Measurements from ENCODE around the gene FAM110D.

FAM110D gene

DNA sequence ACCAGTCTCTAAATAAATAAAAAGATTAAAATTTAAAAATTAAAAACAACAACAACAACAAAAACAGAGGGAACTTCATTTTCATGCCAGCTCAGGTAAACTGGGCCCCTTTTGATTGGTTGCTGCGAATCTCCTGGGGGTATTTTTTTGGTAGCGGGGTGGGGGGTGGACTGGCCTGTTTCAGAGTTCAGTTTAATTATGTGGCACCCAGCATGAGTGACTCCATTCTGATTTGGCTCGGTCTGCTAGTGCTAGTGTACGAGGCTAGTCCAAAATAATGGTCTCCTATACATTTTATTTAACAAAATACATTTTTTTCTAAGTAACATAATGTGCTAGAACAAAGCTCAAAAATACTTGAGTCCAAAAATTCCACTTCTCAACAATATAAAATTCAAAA lies 29.1 kb upstream of the FAM110D start:
- DNase-seq (ENCODE audit: low spot score) = no peak

DNA sequence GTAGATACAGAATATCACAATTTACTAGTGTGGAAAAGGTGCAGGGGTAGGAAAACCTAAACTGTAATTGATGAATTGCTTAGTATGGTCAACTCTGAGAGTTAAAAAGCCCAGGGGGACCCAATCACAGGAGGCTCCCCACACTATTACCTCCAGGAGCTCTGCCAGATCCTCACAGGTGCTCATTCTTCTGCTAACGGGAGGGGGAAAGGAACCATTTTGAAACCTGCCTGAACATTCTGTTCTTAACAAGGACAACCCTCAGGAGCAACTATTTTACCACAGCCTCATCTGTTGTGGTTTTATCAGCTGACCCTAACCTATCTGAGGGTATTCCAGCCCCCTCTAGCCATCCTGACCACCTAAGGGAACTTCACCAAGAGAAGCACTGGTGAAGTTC lies 28.2 kb upstream of the FAM110D start:
- DNase-seq (ENCODE audit: low spot score) = no peak

DNA sequence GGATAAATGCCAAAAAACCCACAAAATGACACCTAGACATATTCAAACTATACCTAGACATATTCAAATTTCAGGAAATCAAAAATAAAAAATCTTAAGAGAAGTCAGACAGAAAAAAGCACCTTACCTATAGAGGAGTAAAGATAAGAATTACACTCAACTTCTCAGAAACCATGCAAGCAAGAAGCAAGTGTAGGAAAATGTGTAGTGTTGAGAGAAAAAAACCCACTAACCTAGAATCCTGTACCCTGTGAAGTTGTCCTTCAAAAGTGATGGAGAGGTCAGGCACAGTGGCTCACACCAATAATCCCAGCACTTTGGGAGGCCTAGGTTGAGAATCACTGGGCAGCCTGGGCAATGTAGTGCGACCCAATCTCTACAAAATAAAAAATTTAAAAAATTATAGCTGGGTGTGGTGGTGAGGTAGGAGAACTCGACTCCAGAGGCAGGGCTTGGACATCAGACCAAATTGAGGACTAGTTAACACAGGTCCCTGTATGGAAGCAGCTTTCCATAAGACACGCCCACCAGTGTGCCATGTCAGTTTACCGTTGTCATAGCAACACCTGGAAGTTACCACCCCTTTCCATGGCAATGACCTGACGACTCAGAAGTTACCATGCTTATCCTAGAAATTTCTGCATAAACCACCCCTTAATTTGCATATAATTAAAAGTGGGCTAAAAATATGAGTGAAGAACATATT lies 26.6 kb upstream of the FAM110D start:
- no peak for DNase-seq (ENCODE audit: low spot score)

DNA sequence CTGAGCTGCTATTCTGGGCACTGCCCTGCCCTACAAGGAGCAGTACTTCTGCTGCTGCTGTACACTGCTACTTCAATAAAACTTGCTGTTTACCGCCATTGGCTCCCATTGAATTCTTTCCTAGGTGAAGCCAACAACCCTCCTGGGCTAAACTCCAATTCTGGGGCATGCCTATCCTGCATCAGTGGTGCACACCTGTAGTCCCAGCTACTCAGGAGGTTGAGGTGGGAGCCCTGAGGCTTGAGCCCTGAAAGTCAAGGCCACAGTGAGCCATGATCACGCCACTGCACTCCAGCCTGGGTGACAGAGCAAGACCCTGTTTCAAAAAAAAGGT lies 26.1 kb upstream of the FAM110D start:
- DNase-seq (ENCODE audit: low spot score) = no peak

DNA sequence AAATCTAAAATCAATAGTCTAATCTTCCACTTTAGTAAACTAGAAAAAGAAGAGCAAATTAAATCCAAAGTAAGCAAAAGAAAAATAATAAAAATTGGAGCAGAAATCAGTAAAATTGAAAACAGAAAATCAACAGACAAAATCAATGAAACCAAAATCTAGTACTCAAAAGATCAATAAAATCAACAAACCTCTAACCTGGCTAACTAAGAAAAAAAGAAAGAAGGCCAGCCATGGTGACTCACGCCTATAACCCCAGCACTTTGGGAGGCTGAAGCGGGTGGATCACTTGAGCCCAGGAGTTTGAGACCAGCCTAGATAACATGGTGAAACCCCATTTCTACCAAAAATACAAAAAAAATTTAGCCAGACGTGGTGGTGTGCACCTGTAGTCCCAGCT lies 24.4 kb upstream of the FAM110D start:
- DNase-seq (ENCODE audit: low spot score) = no peak

DNA sequence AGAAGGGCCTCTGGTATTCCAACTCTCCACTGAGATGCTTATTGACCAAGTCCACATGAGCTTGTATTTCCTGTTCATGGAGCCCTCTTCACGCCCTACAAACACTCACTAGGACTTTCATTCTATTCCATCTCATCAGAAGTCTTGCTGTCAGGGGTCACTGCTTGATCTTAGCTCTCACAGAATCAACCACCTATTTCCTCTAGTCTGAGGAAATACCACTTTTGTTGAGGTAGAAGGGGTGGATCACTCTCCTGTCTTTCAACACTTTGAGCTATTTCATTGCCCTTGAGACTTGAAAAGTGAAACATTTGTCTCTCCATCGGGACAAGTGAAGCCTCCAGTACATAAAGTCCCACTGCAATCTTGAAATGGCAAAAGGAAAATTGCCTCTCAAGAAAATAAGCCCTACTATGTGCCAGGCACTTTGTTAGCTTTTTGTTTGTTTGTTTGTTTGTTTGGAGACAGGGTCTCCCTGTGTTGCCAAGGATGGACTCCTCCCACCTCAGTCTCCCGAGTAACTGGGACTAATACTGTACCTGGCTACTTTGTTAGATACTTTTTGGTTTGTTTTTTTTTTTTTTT lies 19.8 kb upstream of the FAM110D start:
- DNase-seq (ENCODE audit: low spot score) = no peak

DNA sequence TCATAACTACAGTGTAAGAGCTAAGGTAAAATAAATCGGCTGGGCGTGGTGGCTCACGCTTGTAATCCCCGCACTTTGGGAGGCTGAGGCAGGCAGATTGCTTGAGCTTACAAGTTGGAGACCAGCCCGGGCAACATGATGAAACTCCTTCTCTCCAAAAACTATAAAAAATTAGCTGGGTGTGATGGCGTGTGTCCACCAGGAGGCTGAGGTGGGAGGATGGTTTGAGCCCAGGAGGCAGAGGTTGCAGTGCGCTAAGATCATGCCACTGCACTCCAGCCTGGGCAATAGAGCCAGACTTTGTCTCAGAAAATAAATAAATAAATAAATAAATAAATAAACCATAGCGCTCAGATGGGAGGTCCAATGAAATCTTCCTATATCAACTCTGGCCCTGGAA lies 16.7 kb upstream of the FAM110D start:
- no peak for DNase-seq (ENCODE audit: low spot score)

DNA sequence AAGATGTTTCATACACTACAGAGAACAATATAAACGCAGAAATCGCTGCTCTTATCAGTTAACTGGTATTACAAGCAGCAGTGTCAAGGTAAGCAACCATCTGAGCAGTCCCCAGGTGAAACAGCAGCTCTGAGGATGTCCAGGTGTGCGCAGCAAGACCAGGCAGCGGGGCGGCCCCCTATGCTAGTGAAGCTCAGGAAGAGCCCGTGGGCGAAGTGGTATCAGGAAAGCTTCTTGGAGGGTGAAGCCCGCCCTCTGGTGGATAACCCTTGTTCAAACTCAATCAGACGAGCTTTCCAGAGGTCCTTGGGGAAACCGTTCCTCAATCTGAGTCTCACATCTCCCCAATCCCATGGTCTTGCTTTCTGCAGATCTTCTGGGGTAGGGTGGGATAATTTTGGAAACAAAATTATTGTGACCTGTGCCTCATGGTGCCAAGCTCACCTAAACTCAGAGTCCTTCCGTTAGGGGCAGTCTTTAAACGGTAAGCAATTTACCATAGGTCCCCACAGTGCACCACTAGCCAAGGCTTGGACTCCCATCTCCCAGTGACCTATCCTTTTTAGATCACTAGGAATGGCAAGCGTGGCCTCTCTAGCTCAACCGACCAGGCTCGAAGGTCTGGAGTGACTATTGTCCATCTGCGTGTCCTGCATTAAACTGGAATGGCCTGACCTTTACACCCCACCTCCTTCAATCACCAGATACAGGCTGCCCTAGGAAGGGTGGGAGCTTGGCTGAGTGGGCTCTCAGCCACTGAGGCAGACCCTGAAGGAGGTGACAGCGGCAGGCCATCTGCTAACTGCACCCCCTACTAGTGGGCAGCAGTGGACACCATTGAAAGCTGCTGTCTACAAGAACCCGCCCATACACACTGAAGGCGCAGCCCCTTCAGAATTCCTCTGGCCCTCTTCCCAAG lies 13.6 kb upstream of the FAM110D start:
- DNase-seq (ENCODE audit: low spot score) = no peak

DNA sequence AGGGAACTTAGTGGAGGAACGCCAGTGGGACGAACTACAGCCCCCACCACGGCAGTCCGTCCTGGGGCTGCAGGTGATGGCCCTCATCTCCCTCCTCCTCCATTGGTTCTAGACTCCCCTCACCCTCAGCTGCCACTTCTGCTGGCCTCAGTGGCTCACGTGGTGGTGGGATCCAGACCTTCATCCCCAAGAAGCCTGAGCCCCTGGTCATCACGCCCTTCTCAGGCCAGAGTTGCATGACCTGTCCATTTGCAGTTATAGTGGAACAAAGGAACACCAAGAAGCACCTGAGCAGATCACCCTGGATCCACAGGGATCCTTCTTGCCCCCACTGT lies 13.0 kb upstream of the FAM110D start:
- DNase-seq (ENCODE audit: low spot score) = no peak

DNA sequence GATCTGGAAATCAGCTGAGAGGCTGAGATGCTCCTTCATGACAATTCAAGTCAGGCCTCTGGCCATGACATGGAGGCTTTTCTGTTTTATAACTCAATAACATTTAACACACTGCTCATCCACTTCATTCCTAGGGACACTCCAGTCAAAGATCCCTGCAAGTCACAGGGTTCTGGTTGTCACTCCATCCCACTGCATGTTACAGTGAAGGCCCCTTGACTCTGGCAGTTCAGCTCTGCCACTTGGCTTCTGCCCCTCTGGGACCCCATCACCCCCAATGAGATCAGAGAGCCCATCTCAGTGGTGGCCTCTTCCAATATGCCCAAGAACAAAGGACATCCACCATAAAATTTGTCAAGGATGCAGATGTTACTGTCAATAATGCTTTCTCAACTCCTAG lies 10.0 kb upstream of the FAM110D start:
- no peak for DNase-seq (ENCODE audit: low spot score)

DNA sequence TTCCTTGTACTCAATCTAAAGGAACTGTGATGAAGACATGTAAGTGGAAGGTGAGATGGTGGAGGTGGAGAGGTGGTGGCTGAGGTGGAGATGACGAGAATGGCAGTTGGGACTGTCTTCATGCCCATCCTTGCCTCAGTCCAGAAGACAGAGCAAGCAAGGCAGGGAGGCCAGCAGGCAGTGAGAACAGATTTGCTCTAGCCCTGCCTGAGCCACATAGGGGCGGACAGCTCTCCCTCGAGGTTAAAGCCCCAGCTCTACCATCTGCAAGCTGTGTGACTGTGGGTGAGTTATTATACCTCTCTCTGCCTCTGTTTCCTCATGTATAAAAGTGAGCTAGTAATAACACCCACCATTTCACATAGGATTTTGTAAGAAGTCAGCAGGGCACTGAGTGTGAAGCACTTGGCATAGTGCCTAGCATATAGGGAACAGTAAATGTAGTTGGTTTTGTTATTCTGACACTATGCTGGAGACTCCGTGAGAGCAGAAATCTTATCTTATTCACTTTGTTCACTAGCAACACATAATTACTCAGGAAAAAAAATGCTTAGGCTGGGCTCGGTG lies 4.8 kb upstream of the FAM110D start:
- no peak for DNase-seq (ENCODE audit: low spot score)

DNA sequence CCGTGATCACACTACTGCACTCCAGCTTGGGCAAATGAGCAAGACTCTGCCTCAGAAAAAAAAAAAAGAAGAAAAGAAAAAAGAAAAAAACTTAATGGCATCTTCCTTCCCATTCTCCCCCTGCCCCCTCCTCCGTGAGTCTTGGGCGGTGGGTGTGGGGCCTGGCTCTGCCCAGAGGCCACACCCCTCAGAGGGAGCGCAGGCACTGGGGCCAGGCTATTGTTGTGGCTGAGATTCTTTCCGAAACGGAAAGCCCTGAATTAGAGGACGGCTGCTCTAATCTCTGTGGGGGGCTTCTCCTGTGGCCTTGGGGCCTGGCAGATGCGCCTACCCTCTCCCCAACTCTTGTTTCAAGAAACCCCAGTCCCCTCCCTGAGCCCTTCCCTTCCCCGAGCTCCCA lies 4.1 kb upstream of the FAM110D start:
- no peak for DNase-seq (ENCODE audit: low spot score)

DNA sequence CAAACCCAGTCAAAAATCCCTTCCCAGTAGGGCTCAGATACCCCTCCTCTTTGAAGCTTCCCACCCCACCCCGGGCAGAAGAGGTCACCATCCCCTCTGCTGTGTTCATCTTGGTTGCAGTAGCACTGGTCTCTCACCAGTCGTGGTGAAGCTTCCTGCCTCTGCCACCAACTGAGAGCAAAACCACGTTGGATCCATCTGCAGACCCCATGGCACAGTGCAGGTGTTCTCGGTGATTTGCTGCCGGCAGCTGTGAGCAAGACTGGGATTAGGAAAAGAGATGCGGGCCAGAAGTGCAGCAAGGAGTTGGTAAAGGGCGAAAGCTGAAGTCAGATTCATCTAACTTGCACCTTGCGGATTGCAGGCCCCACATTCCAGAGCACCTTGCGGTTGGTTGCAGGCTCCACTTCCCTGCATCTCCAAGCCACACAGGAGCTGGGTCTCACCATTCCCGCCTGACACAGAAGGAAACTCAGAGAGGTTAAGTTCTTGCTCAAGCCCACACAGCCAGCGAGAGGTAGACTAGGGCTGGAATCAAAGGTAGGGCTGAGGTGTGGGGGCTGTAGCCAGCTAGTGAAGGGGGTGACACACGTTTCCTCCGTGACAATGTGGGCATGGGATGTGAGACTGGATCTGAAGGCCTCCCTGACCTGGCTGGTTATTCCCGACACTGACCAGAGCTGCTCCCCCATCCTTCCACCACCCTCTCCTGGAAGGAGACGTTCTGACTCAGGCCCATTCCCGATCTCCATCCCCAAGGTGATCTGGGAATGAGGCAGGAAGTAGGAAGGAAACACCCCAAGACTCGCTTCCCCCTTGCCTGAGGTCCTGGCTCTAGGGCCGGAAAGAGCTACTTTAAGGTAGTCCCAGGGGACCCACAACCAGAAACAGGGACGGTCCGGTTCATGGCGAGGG lies 3.3 kb upstream of the FAM110D start:
- DNase-seq (ENCODE audit: low spot score) = peak; percentile 41

DNA sequence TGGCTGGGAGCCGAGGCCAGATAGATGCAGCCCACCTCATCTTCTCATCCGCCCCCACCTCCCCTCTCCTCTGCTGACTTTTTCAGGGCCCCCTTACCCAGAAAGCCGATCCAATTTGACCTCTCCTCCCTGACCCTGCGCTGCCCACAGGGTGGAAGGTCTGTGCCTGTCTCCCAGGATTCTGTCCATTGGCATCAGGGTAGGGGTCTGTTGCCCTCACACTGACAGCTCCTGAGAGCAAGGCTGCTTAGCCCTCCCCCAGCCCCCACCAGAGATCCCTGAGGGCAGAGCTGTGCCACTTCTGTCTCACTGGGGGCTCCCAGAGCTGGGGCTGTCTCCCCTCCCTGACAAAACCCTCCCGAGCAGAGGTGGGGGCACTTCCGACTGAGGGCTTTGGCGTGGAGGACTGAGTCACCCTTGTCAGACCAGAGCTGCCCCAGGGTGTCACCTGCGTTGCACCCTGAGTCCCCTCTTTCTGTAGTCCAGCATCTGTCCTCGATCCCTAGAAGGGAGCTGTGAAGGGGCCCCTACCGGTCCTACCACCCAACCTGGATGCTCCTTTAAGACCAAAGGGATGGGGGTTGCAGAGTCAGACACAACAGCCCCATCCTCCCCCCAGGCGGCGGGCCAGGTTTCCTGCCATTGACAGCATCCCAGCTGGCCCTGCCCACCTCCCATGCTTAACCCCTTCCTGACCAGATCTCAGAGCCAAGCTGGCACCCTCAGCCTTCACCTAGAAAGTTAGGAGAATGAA lies 2.4 kb upstream of the FAM110D start:
- no peak for DNase-seq (ENCODE audit: low spot score)

DNA sequence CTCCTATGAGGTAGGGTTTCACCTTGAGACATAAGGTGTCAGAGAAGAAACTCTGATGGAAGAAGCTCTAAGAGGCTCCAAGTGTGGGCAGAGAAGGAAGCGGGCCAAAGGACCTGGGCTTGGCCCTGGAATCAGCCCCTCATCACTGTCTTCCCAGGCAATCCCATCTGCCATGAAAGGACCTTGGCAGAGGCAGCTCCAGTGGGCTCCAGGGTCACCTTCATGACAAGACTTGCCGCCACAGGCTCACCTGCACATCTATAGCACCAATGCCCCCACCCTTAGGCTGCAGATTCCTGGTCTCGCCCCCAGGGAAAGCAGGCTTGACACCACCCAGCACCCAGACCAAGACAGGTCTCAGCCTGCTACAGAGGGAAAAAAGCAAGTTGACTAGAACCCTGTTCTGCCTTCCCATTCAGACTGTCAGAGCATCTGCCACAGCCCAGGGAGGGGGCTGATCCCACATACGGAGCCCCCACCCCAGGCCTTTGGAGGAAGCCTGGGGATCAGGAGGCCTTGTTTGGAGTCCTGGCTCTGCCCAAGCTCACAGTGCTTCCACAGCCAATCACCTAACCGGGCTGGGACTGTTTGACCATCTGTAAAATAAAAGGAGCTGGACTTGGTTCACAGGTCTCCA lies 490 bp upstream of the FAM110D start:
- no peak for DNase-seq (ENCODE audit: low spot score)

DNA sequence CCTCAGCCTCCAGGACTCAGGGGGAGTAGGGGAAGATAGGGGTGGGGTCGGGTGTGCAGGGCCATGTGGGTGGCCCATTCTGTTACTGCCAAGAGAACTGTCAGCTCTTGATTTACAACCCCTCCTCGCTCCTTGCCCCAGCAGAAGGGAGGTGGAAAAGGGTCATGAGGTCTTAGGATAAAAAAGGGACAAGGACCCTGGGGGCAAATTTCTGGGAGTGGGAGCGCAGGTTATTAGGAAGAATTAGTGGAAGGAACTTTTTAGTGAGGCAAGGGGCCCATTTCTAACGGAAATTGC lies 812 bp downstream of the FAM110D start:
- no peak for DNase-seq (ENCODE audit: low spot score)

DNA sequence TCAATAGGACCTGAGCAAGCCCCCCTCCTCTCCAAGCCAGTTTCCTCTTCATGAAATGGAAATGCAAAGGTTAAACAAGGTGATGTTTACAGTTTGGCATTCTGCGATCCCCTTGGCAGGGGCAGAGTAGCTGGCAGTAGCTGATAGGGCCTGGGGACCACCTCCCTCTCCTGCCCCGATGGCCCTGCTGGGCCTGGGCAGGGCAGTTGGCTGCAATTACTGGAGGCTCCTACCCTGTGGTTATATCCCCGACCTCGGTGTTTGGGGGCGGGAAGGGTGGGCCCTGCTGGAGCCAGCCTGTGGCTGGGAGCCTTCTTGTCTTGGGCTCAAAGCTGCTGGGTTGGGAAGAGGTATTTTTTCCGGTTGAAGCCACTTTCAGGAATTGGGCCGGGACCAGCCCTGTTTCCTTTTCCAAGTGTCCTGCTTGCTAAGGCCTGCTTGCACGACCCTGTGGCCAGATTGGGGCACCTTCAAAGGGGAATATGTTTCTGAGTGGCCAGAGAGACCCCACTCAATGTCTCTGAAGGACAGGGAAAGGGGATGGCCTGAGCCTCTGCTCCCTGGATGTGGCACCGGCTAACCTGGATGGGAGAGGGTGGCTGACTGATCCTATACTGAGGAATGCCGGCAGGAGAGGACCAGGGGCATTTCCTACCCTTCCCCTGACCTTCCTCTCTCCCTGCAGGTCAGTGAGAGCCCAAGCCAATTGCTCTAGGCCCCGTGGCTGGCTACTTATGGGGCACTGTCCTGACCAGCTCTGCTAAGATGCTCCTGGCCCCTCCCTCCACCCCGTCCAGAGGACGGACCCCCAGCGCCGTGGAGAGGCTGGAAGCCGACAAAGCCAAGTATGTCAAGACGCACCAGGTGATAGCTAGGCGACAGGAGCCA lies 1.9 kb downstream of the FAM110D start:
- no peak for DNase-seq (ENCODE audit: low spot score)

DNA sequence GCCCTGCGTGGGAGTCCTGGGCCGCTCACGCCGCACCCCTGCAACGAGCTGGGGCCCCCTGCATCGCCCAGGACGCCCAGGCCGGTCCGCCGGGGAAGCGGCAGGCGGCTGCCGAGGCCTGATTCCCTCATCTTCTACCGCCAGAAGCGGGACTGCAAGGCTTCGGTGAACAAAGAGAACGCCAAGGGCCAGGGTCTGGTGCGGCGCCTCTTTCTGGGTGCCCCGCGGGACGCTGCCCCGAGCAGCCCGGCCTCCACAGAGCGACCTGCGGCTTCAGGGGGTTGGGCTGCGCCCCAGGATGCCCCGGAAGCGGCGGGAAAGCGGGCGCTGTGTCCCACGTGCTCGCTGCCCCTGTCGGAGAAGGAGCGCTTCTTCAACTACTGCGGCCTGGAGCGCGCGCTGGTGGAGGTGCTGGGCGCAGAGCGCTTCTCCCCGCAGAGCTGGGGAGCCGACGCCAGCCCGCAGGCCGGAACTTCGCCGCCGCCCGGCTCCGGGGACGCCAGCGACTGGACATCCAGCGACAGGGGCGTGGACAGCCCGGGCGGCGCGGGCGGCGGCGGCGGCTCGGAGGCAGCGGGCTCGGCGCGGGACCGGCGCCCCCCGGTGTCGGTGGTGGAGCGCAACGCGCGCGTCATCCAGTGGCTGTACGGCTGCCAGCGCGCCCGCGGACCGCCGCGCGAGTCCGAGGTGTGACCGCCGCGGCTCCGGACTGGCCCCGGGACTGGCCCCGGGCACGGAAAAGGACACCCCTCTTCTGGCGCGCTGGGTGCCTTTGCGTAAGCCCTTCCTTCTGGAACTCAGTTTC lies 2.7 kb downstream of the FAM110D start:
- DNase-seq (ENCODE audit: low spot score) = peak; percentile 80

DNA sequence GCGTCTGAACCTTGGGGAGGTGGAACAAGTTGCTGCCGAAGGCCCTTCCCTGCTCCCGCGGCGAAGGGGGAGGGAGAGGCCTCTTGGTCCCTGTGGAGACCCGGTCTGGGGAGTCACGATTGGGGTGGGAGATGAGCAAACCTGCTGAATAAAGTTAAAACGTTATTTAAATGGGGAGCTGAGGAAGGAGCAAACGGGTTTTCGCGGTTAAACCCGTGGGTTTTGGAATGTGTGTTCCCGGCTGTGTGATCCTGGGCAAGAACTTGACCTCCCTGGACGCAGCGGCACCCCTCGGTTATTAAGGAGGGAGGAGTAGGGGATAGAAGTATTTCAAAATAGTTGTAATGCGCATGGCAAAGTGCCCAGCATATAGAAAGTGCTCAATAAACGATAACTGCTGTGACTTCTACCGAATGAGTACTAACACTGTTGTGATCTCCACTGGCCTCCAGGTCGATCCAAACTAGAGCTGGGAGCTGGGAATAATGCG lies 3.4 kb downstream of the FAM110D start:
- no peak for DNase-seq (ENCODE audit: low spot score)

All from left forelimb (tissue), 1 donor.